IMR-90 (cell line): ENCODE measurements around the gene PCCA. TPM values are rescaled to one million over a fixed set of nuclear protein-coding genes. Genes with fewer than 3 reads are reported as not detected.

Experiments
- ATAC-seq: fragments of 200-7000 bp; cut with Tn5 transposase; 2 replicates; pipeline ENCODE4 v1.9.1; 2020; ENCODE audit warnings: low read depth, mild to moderate bottlenecking, moderate library complexity
- BruUV-seq: library from RNA; stranded (reverse); fragments of 400-500 nt; replicated peaks from 2 replicates; lab custom pipeline; 2021; lab: Mats Ljungman, UMichigan
- CTCF ChIA-PET: fragments of 300-600 bp; formaldehyde crosslinking; extraction: SDS; loops from one replicate; lab custom pipeline; 2021; ENCODE audit warnings: antibody characterized with exemption; lab: Yijun Ruan, JAX
- POLR2A ChIA-PET: fragments of 300-600 bp; sonication (Branson Sonifier 250); formaldehyde crosslinking; loops from one replicate; lab custom pipeline; 2022; ENCODE audit warnings: antibody characterized with exemption; ENCODE audit not compliant: unreplicated experiment; lab: Charles Lee
- DNase-seq: peaks from one replicate; pipeline ENCODE4 v3.0.0; 2013
- H2AFZ ChIP-seq: replicated peaks from 2 replicates; pipeline ENCODE3; 2013; ENCODE audit warnings: low read length, mild to moderate bottlenecking; ENCODE audit not compliant: poor library complexity
- H2AK5ac ChIP-seq: 2 replicates; pipeline ENCODE4 v1.6.1; 2013; ENCODE audit warnings: low read depth, low read length, inconsistent platforms
- H2AK9ac ChIP-seq: replicated peaks from 2 replicates; pipeline ENCODE3; 2013; ENCODE audit warnings: mild to moderate bottlenecking, low read depth, low read length, moderate library complexity; ENCODE audit not compliant: poor library complexity
- H2BK120ac ChIP-seq: 2 replicates; pipeline ENCODE4 v1.6.1; 2013; ENCODE audit warnings: low read depth, low read length, inconsistent platforms
- H2BK15ac ChIP-seq: 3 replicates; pipeline ENCODE4 v1.6.1; 2013; ENCODE audit warnings: low read depth, low read length, inconsistent platforms
- H2BK20ac ChIP-seq: 2 replicates; pipeline ENCODE4 v1.6.1; 2013; ENCODE audit warnings: low read depth, mild to moderate bottlenecking, inconsistent platforms, low read length, moderate library complexity
- H2BK5ac ChIP-seq: 2 replicates; pipeline ENCODE4 v1.6.1; 2013; ENCODE audit warnings: mild to moderate bottlenecking, low read depth, low read length, inconsistent platforms; ENCODE audit not compliant: poor library complexity, severe bottlenecking
- H3K14ac ChIP-seq: replicated peaks from 2 replicates; pipeline ENCODE4 v1.6.1; 2013; ENCODE audit warnings: low read depth, low read length, inconsistent platforms
- H3K18ac ChIP-seq: 2 replicates; pipeline ENCODE4 v1.6.1; 2013; ENCODE audit warnings: low read depth, low read length, control low read depth
- H3K23ac ChIP-seq: 2 replicates; pipeline ENCODE4 v1.6.1; 2013; ENCODE audit warnings: low read depth, low read length, inconsistent platforms
- H3K27ac ChIP-seq: 2 replicates; pipeline ENCODE4 v1.5.1; 2013; ENCODE audit warnings: mild to moderate bottlenecking, control low read depth, low read length; ENCODE audit not compliant: insufficient read depth
- H3K27me3 ChIP-seq: 2 replicates; pipeline ENCODE4 v1.6.1; 2013; ENCODE audit warnings: low read length; ENCODE audit not compliant: control insufficient read depth, insufficient read depth
- H3K36me3 ChIP-seq: 2 replicates; pipeline ENCODE4 v1.6.1; 2013; ENCODE audit warnings: low read length, mixed read lengths; ENCODE audit not compliant: control insufficient read depth, insufficient read depth
- H3K4ac ChIP-seq: 2 replicates; pipeline ENCODE4 v1.6.1; 2013; ENCODE audit warnings: low read depth, low read length, inconsistent platforms
- H3K4me1 ChIP-seq: 2 replicates; pipeline ENCODE4 v1.6.1; 2013; ENCODE audit warnings: low read length, mixed read lengths; ENCODE audit not compliant: control insufficient read depth, insufficient read depth
- H3K4me2 ChIP-seq: 2 replicates; pipeline ENCODE4 v1.6.1; 2013; ENCODE audit warnings: low read depth, mild to moderate bottlenecking, control low read depth, low read length, moderate library complexity
- H3K4me3 ChIP-seq: 2 replicates; pipeline ENCODE4 v1.5.1; 2013; ENCODE audit warnings: low read depth, mild to moderate bottlenecking, control low read depth, low read length, moderate library complexity; ENCODE audit not compliant: insufficient read depth
- H3K56ac ChIP-seq: 2 replicates; pipeline ENCODE4 v1.6.1; 2013; ENCODE audit warnings: low read length, inconsistent platforms; ENCODE audit not compliant: insufficient read depth; ENCODE audit errors: extremely low read depth
- H3K79me1 ChIP-seq, 2 experiments: 2 replicates each; pipeline ENCODE4 v1.6.1; 2013; ENCODE audit warnings: low read length in 2 of 2, inconsistent platforms in 1 of 2, low read depth in 1 of 2
- H3K9ac ChIP-seq: 2 replicates; pipeline ENCODE4 v1.6.1; 2013; ENCODE audit warnings: low read depth, low read length, control low read depth
- H3K9me1 ChIP-seq: 2 replicates; pipeline ENCODE4 v1.6.1; 2013; ENCODE audit warnings: low read length, inconsistent platforms; ENCODE audit not compliant: insufficient read depth
- H3K9me3 ChIP-seq: 2 replicates; pipeline ENCODE4 v1.6.1; 2013; ENCODE audit warnings: low read length; ENCODE audit not compliant: control insufficient read depth, insufficient read depth
- H4K20me1 ChIP-seq: 2 replicates; pipeline ENCODE4 v1.6.1; 2013; ENCODE audit warnings: low read length, inconsistent platforms; ENCODE audit not compliant: insufficient read depth
- H4K5ac ChIP-seq: 2 replicates; pipeline ENCODE4 v1.6.1; 2013; ENCODE audit warnings: mild to moderate bottlenecking, low read depth, low read length, control low read depth
- H4K8ac ChIP-seq, 2 experiments: 2 replicates each; pipeline ENCODE4 v1.6.1; 2013; ENCODE audit warnings: low read depth in 2 of 2, low read length in 2 of 2, control low read depth in 1 of 2, inconsistent platforms in 1 of 2
- H4K91ac ChIP-seq: 2 replicates; pipeline ENCODE4 v1.6.1; 2013; ENCODE audit warnings: low read depth, low read length, inconsistent platforms; ENCODE audit not compliant: insufficient read depth
- CEBPB ChIP-seq: IDR thresholded peaks from 2 replicates; pipeline ENCODE4 v1.6.1; 2012; ENCODE audit warnings: low read depth, low read length, improper control_type of control experiment
- WGBS, 2 experiments: methylation state at CpG; one replicate each; pipeline versions ENCODE4 v1.1.5 to v1.1.7; 2013; ENCODE audit warnings: missing lambda C conversion rate in 2 of 2; ENCODE audit not compliant: insufficient read length in 1 of 2; ENCODE audit errors: extremely low coverage in 2 of 2; 5-methylcytosine and 5-hydroxymethylcytosine counted together
- dilution Hi-C: fragments of 300-500 bp; cut with HindIII; formaldehyde crosslinking; loops from one replicate; pipeline ENCODE4 v1.14.3; 2018; ENCODE audit warnings: low sequenced_read_pairs; ENCODE audit not compliant: unreplicated experiment
- in situ Hi-C: fragments of 300-500 bp; cut with MboI; formaldehyde crosslinking; loops from 3 replicates; pipeline ENCODE4 v1.14.3; 2019; ENCODE audit warnings: low sequenced_read_pairs, inconsistent platforms, mixed read lengths
- intact Hi-C: fragments of 100-400 bp; cut with micrococcal nuclease; formaldehyde crosslinking; loops from 2 replicates; pipeline ENCODE4 v1.10.0; 2022
- polyA plus RNA-seq, 3 experiments: library from polyadenylated mRNA; depleted of rRNA; stranded (reverse); fragments of >200 nt; gene quantifications; 2 replicates each; pipeline ENCODE4 v1.2.3, GENCODE V29; 2012; ENCODE audit warnings: low replicate concordance in 1 of 3
- total RNA-seq: library from RNA; depleted of rRNA; stranded (reverse); fragments of >200 nt; gene quantifications from 2 replicates; pipeline ENCODE4 v1.2.3, GENCODE V29; 2012

Gene PCCA
- total and polyA plus RNA-seq, 2 of the 4 experiments (the other 2 are of a cell fraction) = 7.6 to 24.0 TPM

GRCh38 chr13:100483841-100484381 is 395.0 kb downstream of the PCCA start:
- Histone ChIP-seq H2BK120ac (no peak overlapping the region), H3K18ac (no peak overlapping the region), H3K56ac (no peak overlapping the region), H3K27ac (no peak overlapping the region), H4K5ac (no peak overlapping the region), H2AFZ (no peak overlapping the region), H2BK20ac (no peak overlapping the region), H2AK5ac (no peak overlapping the region), H3K36me3 (no peaks in the 10 kb centered on the region), H2AK9ac (no peak overlapping the region), H3K4me1 (peaks cover 2% of the 10 kb centered on the region), H2BK15ac (no peak overlapping the region), H3K14ac (no peak overlapping the region), H3K9me1 (no peaks in the 10 kb centered on the region), H3K27me3 (no peaks in the 10 kb centered on the region), H3K79me1 (0 out of 4 replicates have a peak, but pooled peaks cover 0 to 5% of the 10 kb centered on the region in 2 experiments), H3K4ac (no peak overlapping the region), H3K4me2 (no peak overlapping the region), H4K8ac (no peak overlapping the region), H3K9ac (no peak overlapping the region), H4K20me1 (no peaks in the 10 kb centered on the region), H2BK5ac (no peak overlapping the region), H3K9me3 (no peaks in the 10 kb centered on the region), H3K4me3 (no peak overlapping the region), H4K91ac (no peak overlapping the region), H3K23ac (no peak overlapping the region)
- TF ChIP-seq CEBPB = no peak
- no peak for ATAC-seq
- CTCF ChIA-PET = interaction anchor here (1.6 kb wide), 1 partner anchor 8 kb away, joined by 3 read pairs; no protein-coding TSS in a partner anchor
- no peak for DNase-seq
- POLR2A ChIA-PET = no interaction called here
- dilution Hi-C loops = no loop called here
- in situ Hi-C loops = no loop called here
- no TSS peak for BruUV-seq
- no CpG with 5 or more reads among the region's 8 CpGs for WGBS, 2 experiments
- intact Hi-C loops = no loop called here
